Measurements from ENCODE around the gene UBAP2. TPM values are rescaled to one million over a fixed set of nuclear protein-coding genes. Genes with fewer than 3 reads are reported as not detected.

UBAP2 gene
- 51.5 to 56.4 TPM (median 52.2 TPM) in 3 replicates for total RNA-seq

DNA sequence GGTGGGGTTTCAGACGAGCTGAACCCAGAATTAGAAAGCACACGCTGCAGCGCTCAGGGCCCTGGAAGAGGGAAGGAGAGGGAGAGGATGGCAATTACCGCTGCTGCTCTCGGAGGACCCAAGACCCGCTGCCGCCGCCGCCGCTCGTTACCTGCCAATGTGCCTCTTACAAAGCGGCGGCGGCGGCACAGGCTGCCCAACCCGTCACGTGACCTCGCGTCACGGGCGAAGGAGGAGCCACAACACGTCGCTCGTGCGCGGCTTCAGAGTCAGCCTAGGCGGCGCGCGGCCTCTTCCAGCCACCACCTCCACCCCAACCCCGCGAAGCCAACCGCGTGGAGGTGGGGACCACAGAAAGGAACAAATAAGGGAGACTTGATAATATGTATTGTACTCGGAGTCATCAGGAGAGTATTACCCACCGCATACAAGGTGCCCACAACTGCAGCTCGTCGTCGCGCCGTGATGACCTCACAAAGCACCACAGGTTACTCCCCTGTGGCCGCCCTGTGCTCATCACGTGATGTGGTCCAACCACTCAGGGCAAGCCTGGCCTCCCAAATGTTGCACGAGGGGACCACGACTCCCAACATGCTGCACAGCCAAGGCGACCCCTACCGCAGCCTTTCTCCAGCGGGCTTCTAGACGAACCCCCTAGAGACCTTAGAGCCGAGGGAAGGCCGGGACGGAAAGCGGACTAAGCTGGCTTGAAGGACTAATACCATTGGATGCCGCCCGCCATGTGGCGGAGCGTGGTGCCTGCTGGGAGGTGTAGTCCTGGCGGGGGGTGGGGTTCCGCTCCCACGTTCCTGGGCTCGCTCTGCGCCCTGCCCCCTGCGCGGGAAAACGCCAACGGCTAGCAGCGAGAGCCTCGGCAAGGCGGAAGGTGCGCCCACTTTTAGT lies at the start of gene UBAP2:
Gene UBAP2 (minus strand): TSS at position 161 of the 903 bp plus-strand sequence. CDS start 31,739 bp downstream, outside the sequence.
- H3K4me1 Mint-ChIP-seq = peaks cover 32% of the 10 kb centered on the region
- peak within 1 kb of the TSS; percentile 93 for H3K4me3 Mint-ChIP-seq
- DNase-seq (ENCODE audit: low spot score in 2 of 2, unreplicated experiment in 2 of 2) = peak; percentile 96 to 98
- no peaks in the 10 kb centered on the region for H3K27me3 Mint-ChIP-seq (ENCODE audit: low read depth)
- peak within 1 kb of the TSS; percentile 100 for H3K27ac Mint-ChIP-seq
- TF ChIP-seq, protein P1, sequence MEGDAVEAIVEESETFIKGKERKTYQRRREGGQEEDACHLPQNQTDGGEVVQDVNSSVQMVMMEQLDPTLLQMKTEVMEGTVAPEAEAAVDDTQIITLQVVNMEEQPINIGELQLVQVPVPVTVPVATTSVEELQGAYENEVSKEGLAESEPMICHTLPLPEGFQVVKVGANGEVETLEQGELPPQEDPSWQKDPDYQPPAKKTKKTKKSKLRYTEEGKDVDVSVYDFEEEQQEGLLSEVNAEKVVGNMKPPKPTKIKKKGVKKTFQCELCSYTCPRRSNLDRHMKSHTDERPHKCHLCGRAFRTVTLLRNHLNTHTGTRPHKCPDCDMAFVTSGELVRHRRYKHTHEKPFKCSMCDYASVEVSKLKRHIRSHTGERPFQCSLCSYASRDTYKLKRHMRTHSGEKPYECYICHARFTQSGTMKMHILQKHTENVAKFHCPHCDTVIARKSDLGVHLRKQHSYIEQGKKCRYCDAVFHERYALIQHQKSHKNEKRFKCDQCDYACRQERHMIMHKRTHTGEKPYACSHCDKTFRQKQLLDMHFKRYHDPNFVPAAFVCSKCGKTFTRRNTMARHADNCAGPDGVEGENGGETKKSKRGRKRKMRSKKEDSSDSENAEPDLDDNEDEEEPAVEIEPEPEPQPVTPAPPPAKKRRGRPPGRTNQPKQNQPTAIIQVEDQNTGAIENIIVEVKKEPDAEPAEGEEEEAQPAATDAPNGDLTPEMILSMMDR (IDR thresholded peaks at IDR 0.05; ENCODE audit: unreplicated experiment) = no peak
- H3K9me3 Mint-ChIP-seq = no peaks in the 10 kb centered on the region
- peaks cover 2% of the 10 kb centered on the region for H3K36me3 Mint-ChIP-seq

GRCh38 chr9:34098307-34098706 lies 49.6 kb upstream of the UBAP2 start:
- no peaks in the 10 kb centered on the region for H3K9me3 Mint-ChIP-seq
- H3K27me3 Mint-ChIP-seq (ENCODE audit: low read depth) = no peaks in the 10 kb centered on the region
- H3K4me3 Mint-ChIP-seq = no peak overlapping the region
- H3K36me3 Mint-ChIP-seq = peaks cover 15% of the 10 kb centered on the region
- TF ChIP-seq, protein P1 (IDR thresholded peaks at IDR 0.05; ENCODE audit: unreplicated experiment) = no peak
- no peak for DNase-seq (ENCODE audit: low spot score in 2 of 2, unreplicated experiment in 2 of 2)
- no peaks in the 10 kb centered on the region for H3K4me1 Mint-ChIP-seq
- H3K27ac Mint-ChIP-seq = no peak overlapping the region

DNA sequence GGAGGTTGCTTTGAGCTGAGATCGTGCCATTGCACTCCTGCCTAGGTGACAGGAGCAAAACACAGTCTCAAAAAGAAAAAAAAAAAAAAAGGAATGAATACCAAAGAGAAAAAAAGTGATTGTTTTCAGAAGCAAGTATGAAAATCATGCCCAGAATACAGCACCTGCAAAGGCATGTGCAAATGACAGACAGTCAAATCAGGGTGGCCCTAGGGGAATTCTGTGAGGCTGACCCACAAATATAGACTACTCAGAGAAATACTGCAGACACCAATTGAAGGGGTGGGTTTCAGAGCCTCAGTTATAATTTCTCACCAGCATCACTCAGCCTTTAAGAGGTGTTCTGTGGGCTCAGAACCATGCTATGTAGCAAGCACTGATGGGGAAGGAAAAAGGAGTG lies 49.2 kb upstream of the UBAP2 start:
- no peaks in the 10 kb centered on the region for H3K4me1 Mint-ChIP-seq
- no peaks in the 10 kb centered on the region for H3K27me3 Mint-ChIP-seq (ENCODE audit: low read depth)
- peaks cover 20% of the 10 kb centered on the region for H3K36me3 Mint-ChIP-seq
- H3K9me3 Mint-ChIP-seq = no peaks in the 10 kb centered on the region
- H3K27ac Mint-ChIP-seq = no peak overlapping the region
- DNase-seq (ENCODE audit: low spot score in 2 of 2, unreplicated experiment in 2 of 2) = no peak
- no peak overlapping the region for H3K4me3 Mint-ChIP-seq
- TF ChIP-seq, protein P1 (IDR thresholded peaks at IDR 0.05; ENCODE audit: unreplicated experiment) = no peak

DNA sequence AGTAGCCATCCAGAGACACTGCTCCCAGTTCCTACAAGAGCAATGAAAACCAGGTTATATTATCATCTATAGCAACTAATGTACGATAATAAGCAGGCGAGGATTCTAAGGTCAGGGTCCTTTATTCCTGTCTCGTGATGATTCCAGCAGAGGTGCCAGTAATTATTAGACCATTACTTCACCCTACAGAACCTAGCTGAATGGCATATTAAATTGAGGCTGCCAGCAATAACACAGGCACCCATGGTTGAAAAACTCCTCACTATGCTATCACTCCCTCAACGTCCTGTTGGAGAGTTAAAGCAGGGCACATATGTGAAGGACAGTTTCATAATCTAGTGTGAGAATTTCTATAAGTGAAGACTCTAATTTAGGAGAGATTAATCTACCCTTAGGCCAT lies 48.1 kb upstream of the UBAP2 start:
- H3K27ac Mint-ChIP-seq = no peak overlapping the region
- no peak overlapping the region for H3K4me3 Mint-ChIP-seq
- no peaks in the 10 kb centered on the region for H3K4me1 Mint-ChIP-seq
- DNase-seq (ENCODE audit: low spot score in 2 of 2, unreplicated experiment in 2 of 2) = no peak
- H3K27me3 Mint-ChIP-seq (ENCODE audit: low read depth) = no peaks in the 10 kb centered on the region
- TF ChIP-seq, protein P1 (IDR thresholded peaks at IDR 0.05; ENCODE audit: unreplicated experiment) = no peak
- no peaks in the 10 kb centered on the region for H3K9me3 Mint-ChIP-seq
- peaks cover 24% of the 10 kb centered on the region for H3K36me3 Mint-ChIP-seq

- Mint-ChIP-seq H3K27me3 (ENCODE audit: low read depth) (no peaks in the 10 kb centered on the region), H3K36me3 (peaks cover 27% of the 10 kb centered on the region), H3K9me3 (no peaks in the 10 kb centered on the region), H3K4me3 (no peak overlapping the region), H3K27ac (no peak overlapping the region), H3K4me1 (no peaks in the 10 kb centered on the region)
- DNase-seq (ENCODE audit: low spot score in 2 of 2, unreplicated experiment in 2 of 2) = no peak
- TF ChIP-seq, protein P1 (IDR thresholded peaks at IDR 0.05; ENCODE audit: unreplicated experiment) = no peak
Observed at GRCh38 chr9:34093578-34093977, 44.9 kb upstream of the UBAP2 start.
